Measurements from ENCODE around the gene ARFGEF2.
"Not testable (repeated sequence)": the region's sequence is repeated elsewhere in the genome, so short reads cannot be mapped to it uniquely, and the experiment has no call there.

GRCh38 chr20:48934966-48935365, 13.5 kb downstream of the ARFGEF2 start:
- TF ChIP-seq MAX (IDR thresholded peaks at IDR 0.05; ENCODE audit: insufficient read depth, insufficient read length); FOS (IDR thresholded peaks at IDR 0.05; ENCODE audit: borderline replicate concordance, insufficient read depth, low read length); MYC (IDR thresholded peaks at IDR 0.05; ENCODE audit: low read depth, low read length); EZH2 (IDR thresholded peaks at IDR 0.05; ENCODE audit: borderline replicate concordance, low read depth, low read length, severe bottlenecking); POLR2A (IDR thresholded peaks at IDR 0.05; ENCODE audit: low read depth, low read length): not testable (repeated sequence)
